Activated CD4-positive, alpha-beta T cell treated with anti-CD3 and anti-CD28 coated beads, Interleukin-2, amount 10 ng/mL, durations not matched to agents 7 days and 5 days (primary cell): ENCODE data around the gene CACNB1. TPM values are rescaled to one million over a fixed set of nuclear protein-coding genes. Genes with fewer than 3 reads are reported as not detected.

Experiments
- CTCF ChIA-PET: fragments of 350-600 bp; sonication (Branson Sonifier 250); formaldehyde crosslinking; loops from one replicate; lab custom pipeline; 2021; ENCODE audit warnings: antibody characterized with exemption; lab: Charles Lee
- POLR2A ChIA-PET: fragments of 350-600 bp; sonication (Branson Sonifier 250); formaldehyde crosslinking; loops from one replicate; lab custom pipeline; 2021; ENCODE audit warnings: antibody characterized with exemption; lab: Charles Lee
- DNase-seq: peaks from one replicate; pipeline ENCODE4 v3.0.0-alpha.2; 2020
- H3K27ac Mint-ChIP-seq: one replicate; pipeline ENCODE4 v1.8.0; 2021; ENCODE audit warnings: mild to moderate bottlenecking, moderate library complexity, mixed read lengths
- H3K27me3 Mint-ChIP-seq: one replicate; pipeline ENCODE4 v1.8.0; 2021; ENCODE audit warnings: mixed read lengths
- H3K36me3 Mint-ChIP-seq: one replicate; pipeline ENCODE4 v1.8.0; 2021; ENCODE audit warnings: low read depth, mixed read lengths
- H3K4me1 Mint-ChIP-seq: one replicate; pipeline ENCODE4 v1.8.0; 2021; ENCODE audit warnings: mixed read lengths
- H3K4me3 Mint-ChIP-seq: one replicate; pipeline ENCODE4 v1.8.0; 2021; ENCODE audit warnings: mild to moderate bottlenecking, moderate library complexity, mixed read lengths
- H3K9me3 Mint-ChIP-seq: one replicate; pipeline ENCODE4 v1.8.0; 2021; ENCODE audit warnings: mixed read lengths
- total RNA-seq, 2 experiments: library from RNA; stranded (reverse); gene quantifications; one replicate each; pipeline ENCODE4 v1.2.3, GENCODE V29; 2021

CACNB1 gene
- total RNA-seq, 2 experiments from 2014 or later = 14.8 to 18.3 TPM

GRCh38 chr17:39151150-39151942, 46.1 kb downstream of the CACNB1 start, which contains the start of gene PLXDC1:
Gene PLXDC1, minus strand, starts transcription at chr17:39151637. Its CDS starts 200 bp downstream, at chr17:39151437.
- POLR2A ChIA-PET = no interaction called here
- Mint-ChIP-seq H3K27ac (peak within 1 kb of the TSS; percentile 95), H3K36me3 (peaks cover 2% of the 10 kb centered on the region), H3K9me3 (no peaks in the 10 kb centered on the region), H3K27me3 (peaks cover 18% of the 10 kb centered on the region), H3K4me1 (peaks cover 43% of the 10 kb centered on the region), H3K4me3 (peak within 1 kb of the TSS; percentile 95)
- no peak for DNase-seq
- CTCF ChIA-PET = interaction anchor here (0.8 to 5.8 kb wide), 6 partner anchors 9 to 184 kb away, joined by 3 to 94 read pairs (median 3); partner anchors contain the start of genes ARL5C and FBXO47

GRCh38 chr17:39150795-39151149, 46.7 kb downstream of the CACNB1 start:
- DNase-seq = no peak
- Mint-ChIP-seq H3K27me3 (peaks cover 17% of the 10 kb centered on the region), H3K4me3 (peak overlapping the region; percentile 61), H3K9me3 (no peaks in the 10 kb centered on the region), H3K4me1 (peaks cover 43% of the 10 kb centered on the region), H3K36me3 (peaks cover 2% of the 10 kb centered on the region), H3K27ac (no peak overlapping the region)
- ChIA-PET CTCF (interaction anchor here (4.5 kb wide), 1 partner anchor 168 kb away, joined by 66 read pairs; no protein-coding TSS in a partner anchor), POLR2A (no interaction called here)

- Mint-ChIP-seq H3K36me3 (peaks cover 2% of the 10 kb centered on the region), H3K4me3 (peak overlapping the region; percentile 6), H3K4me1 (peaks cover 40% of the 10 kb centered on the region), H3K9me3 (no peaks in the 10 kb centered on the region), H3K27ac (no peak overlapping the region), H3K27me3 (peaks cover 17% of the 10 kb centered on the region)
- CTCF ChIA-PET = interaction anchor here (0.7 kb wide), 1 partner anchor 167 kb away, joined by 3 read pairs; no protein-coding TSS in a partner anchor
- no peak for DNase-seq
- POLR2A ChIA-PET = no interaction called here
These were observed 47.3 kb downstream of the CACNB1 start for GRCh38 chr17:39150104-39150634.

GRCh38 chr17:39147221-39148185, 50.0 kb downstream of the CACNB1 start:
- DNase-seq = no peak
- H3K27me3 Mint-ChIP-seq = peaks cover 13% of the 10 kb centered on the region
- H3K4me3 Mint-ChIP-seq = no peak overlapping the region
- H3K36me3 Mint-ChIP-seq = no peaks in the 10 kb centered on the region
- no peaks in the 10 kb centered on the region for H3K9me3 Mint-ChIP-seq
- H3K4me1 Mint-ChIP-seq = peaks cover 20% of the 10 kb centered on the region
- ChIA-PET CTCF (interaction anchor here (0.6 to 2.1 kb wide), 7 partner anchors 14 to 520 kb away, joined by 3 to 7 read pairs (median 3); no protein-coding TSS in a partner anchor), POLR2A (interaction anchor here (0.6 kb wide), 1 partner anchor 142 kb away, joined by 5 read pairs; no protein-coding TSS in a partner anchor)
- no peak overlapping the region for H3K27ac Mint-ChIP-seq

GRCh38 chr17:39146273-39146672, 51.2 kb downstream of the CACNB1 start:
- Mint-ChIP-seq H3K27ac (no peak overlapping the region), H3K36me3 (no peaks in the 10 kb centered on the region), H3K4me1 (peaks cover 12% of the 10 kb centered on the region), H3K9me3 (no peaks in the 10 kb centered on the region), H3K27me3 (peaks cover 13% of the 10 kb centered on the region), H3K4me3 (no peak overlapping the region)
- ChIA-PET POLR2A (no interaction called here), CTCF (interaction anchor here (1.3 to 2.1 kb wide), 2 partner anchors 19 to 163 kb away, joined by 7 read pairs; no protein-coding TSS in a partner anchor)
- no peak for DNase-seq

- CTCF ChIA-PET = interaction anchor here (0.6 to 2.9 kb wide), 4 partner anchors 8 to 162 kb away, joined by 3 to 10 read pairs (median 6); no protein-coding TSS in a partner anchor
- peaks cover 8% of the 10 kb centered on the region for H3K27me3 Mint-ChIP-seq
These were observed 52.3 kb downstream of the CACNB1 start for GRCh38 chr17:39145143-39145542.

GRCh38 chr17:39144416-39144840, 53.0 kb downstream of the CACNB1 start:
- no peaks in the 10 kb centered on the region for H3K9me3 Mint-ChIP-seq
- CTCF ChIA-PET = interaction anchor here (0.6 to 2.9 kb wide), 4 partner anchors 9 to 277 kb away, joined by 3 to 10 read pairs (median 4); no protein-coding TSS in a partner anchor
- POLR2A ChIA-PET = no interaction called here
- H3K36me3 Mint-ChIP-seq = no peaks in the 10 kb centered on the region
- H3K27ac Mint-ChIP-seq = no peak overlapping the region
- peaks cover 1% of the 10 kb centered on the region for H3K27me3 Mint-ChIP-seq
- peaks cover under 1% of the 10 kb centered on the region for H3K4me1 Mint-ChIP-seq
- H3K4me3 Mint-ChIP-seq = no peak overlapping the region
- DNase-seq = no peak

More at GRCh38 chr17:39145143-39145542, 52.3 kb downstream of the CACNB1 start:
- H3K36me3 Mint-ChIP-seq = no peaks in the 10 kb centered on the region
- H3K9me3 Mint-ChIP-seq = no peaks in the 10 kb centered on the region
- no peak overlapping the region for H3K4me3 Mint-ChIP-seq
- no peak overlapping the region for H3K27ac Mint-ChIP-seq
- peaks cover 6% of the 10 kb centered on the region for H3K4me1 Mint-ChIP-seq
- POLR2A ChIA-PET = no interaction called here
- no peak for DNase-seq

- H3K4me1 Mint-ChIP-seq = no peaks in the 10 kb centered on the region
- no peak for DNase-seq
- no peaks in the 10 kb centered on the region for H3K27me3 Mint-ChIP-seq
- no peak overlapping the region for H3K27ac Mint-ChIP-seq
- POLR2A ChIA-PET = no interaction called here
- H3K4me3 Mint-ChIP-seq = no peak overlapping the region
- H3K9me3 Mint-ChIP-seq = no peaks in the 10 kb centered on the region
- no peaks in the 10 kb centered on the region for H3K36me3 Mint-ChIP-seq
- CTCF ChIA-PET = interaction anchor here (0.5 to 2.9 kb wide), 3 partner anchors 10 to 287 kb away, joined by 3 to 10 read pairs (median 3); no protein-coding TSS in a partner anchor
These were observed 53.8 kb downstream of the CACNB1 start for GRCh38 chr17:39143552-39144093.

- no peak overlapping the region for H3K4me3 Mint-ChIP-seq
- H3K27me3 Mint-ChIP-seq = no peaks in the 10 kb centered on the region
- ChIA-PET POLR2A (no interaction called here), CTCF (interaction anchor here (1.1 kb wide), 1 partner anchor 9 kb away, joined by 3 read pairs; the partner anchor contains the start of gene PLXDC1)
- DNase-seq = no peak
- H3K9me3 Mint-ChIP-seq = no peaks in the 10 kb centered on the region
- no peaks in the 10 kb centered on the region for H3K4me1 Mint-ChIP-seq
- no peak overlapping the region for H3K27ac Mint-ChIP-seq
- no peaks in the 10 kb centered on the region for H3K36me3 Mint-ChIP-seq
These were observed 55.4 kb downstream of the CACNB1 start for GRCh38 chr17:39141915-39142664.

- H3K9me3 Mint-ChIP-seq = no peaks in the 10 kb centered on the region
- no peak overlapping the region for H3K4me3 Mint-ChIP-seq
- H3K36me3 Mint-ChIP-seq = no peaks in the 10 kb centered on the region
- CTCF ChIA-PET = no interaction called here
- POLR2A ChIA-PET = no interaction called here
- no peak overlapping the region for H3K27ac Mint-ChIP-seq
- H3K4me1 Mint-ChIP-seq = no peaks in the 10 kb centered on the region
- DNase-seq = no peak
- no peaks in the 10 kb centered on the region for H3K27me3 Mint-ChIP-seq
These were observed 56.2 kb downstream of the CACNB1 start for GRCh38 chr17:39141294-39141693.

- no peak overlapping the region for H3K27ac Mint-ChIP-seq
- H3K9me3 Mint-ChIP-seq = no peaks in the 10 kb centered on the region
- DNase-seq = no peak
- no peaks in the 10 kb centered on the region for H3K36me3 Mint-ChIP-seq
- H3K27me3 Mint-ChIP-seq = no peaks in the 10 kb centered on the region
- ChIA-PET CTCF (interaction anchor here (0.8 to 1.9 kb wide), 5 partner anchors 13 to 176 kb away, joined by 3 to 6 read pairs (median 5); no protein-coding TSS in a partner anchor), POLR2A (no interaction called here)
- no peaks in the 10 kb centered on the region for H3K4me1 Mint-ChIP-seq
- H3K4me3 Mint-ChIP-seq = no peak overlapping the region
These were observed 57.9 kb downstream of the CACNB1 start for GRCh38 chr17:39139561-39139960.
